GM18505 (cell line): ENCODE results near the gene CPNE5.
A peak's percentile ranks its signal among the peaks of the same experiment; 100 is the strongest.

ENCODE experiments used
- ATAC-seq: cut with Tn5 transposase; IDR thresholded peaks from one replicate; pipeline ENCODE4 v1.9.1; 2021; ENCODE audit not compliant: unreplicated experiment
- POLR2A ChIP-seq: IDR thresholded peaks from 4 replicates; pipeline ENCODE4 v1.6.1; 2011; ENCODE audit warnings: borderline replicate concordance; ENCODE audit not compliant: insufficient read depth, insufficient read length; ENCODE audit errors: extremely low read depth

CPNE5 gene

GRCh38 chr6:36780442-36781177 is 58.6 kb downstream of the CPNE5 start:
- no peak for ATAC-seq
- no peak for TF ChIP-seq POLR2A

GRCh38 chr6:36779227-36779626 is 60.0 kb downstream of the CPNE5 start:
- ATAC-seq = no peak
- no peak for TF ChIP-seq POLR2A

GRCh38 chr6:36777801-36778200 is 61.4 kb downstream of the CPNE5 start:
- no peak for ATAC-seq
- no peak for TF ChIP-seq POLR2A

- no peak for ATAC-seq
- no peak for TF ChIP-seq POLR2A
Measured at GRCh38 chr6:36776167-36776566, 63.1 kb downstream of the CPNE5 start.

GRCh38 chr6:36774331-36774730 is 64.9 kb downstream of the CPNE5 start:
- no peak for TF ChIP-seq POLR2A
- no peak for ATAC-seq

GRCh38 chr6:36772397-36772796 is 66.8 kb downstream of the CPNE5 start:
- no peak for ATAC-seq
- no peak for TF ChIP-seq POLR2A

- ATAC-seq = no peak
- no peak for TF ChIP-seq POLR2A
Measured at GRCh38 chr6:36771145-36771544, 68.1 kb downstream of the CPNE5 start.

- ATAC-seq = no peak
- TF ChIP-seq POLR2A = no peak
Measured at GRCh38 chr6:36769676-36770499, 69.4 kb downstream of the CPNE5 start.

- no peak for ATAC-seq
- no peak for TF ChIP-seq POLR2A
Measured at GRCh38 chr6:36769183-36769675, 70.0 kb downstream of the CPNE5 start.

- TF ChIP-seq POLR2A = no peak
- ATAC-seq = no peak
Measured at GRCh38 chr6:36766399-36766945, 72.8 kb downstream of the CPNE5 start.

- no peak for TF ChIP-seq POLR2A
- peak; percentile 68 for ATAC-seq
Measured at GRCh38 chr6:36765594-36766398, 73.4 kb downstream of the CPNE5 start.

- TF ChIP-seq POLR2A = no peak
- no peak for ATAC-seq
Measured at GRCh38 chr6:36765190-36765589, 74.1 kb downstream of the CPNE5 start.

GRCh38 chr6:36762123-36762522 is 77.1 kb downstream of the CPNE5 start:
- ATAC-seq = no peak
- no peak for TF ChIP-seq POLR2A
